ENCODE data around the gene COL9A3. TPM values are rescaled to one million over a fixed set of nuclear protein-coding genes. Genes with fewer than 3 reads are reported as not detected.

The COL9A3 gene
- polyA plus RNA-seq, 1 donor from 2014 or later = 3.1 TPM

GRCh38 chr20:62884556-62884955, 67.7 kb downstream of the COL9A3 start:
- Histone ChIP-seq H3K79me2 (replicated peaks; ENCODE audit: insufficient read depth, low read length) (no peaks in the 10 kb centered on the region), H3K27ac (ENCODE audit: low read length) (no peak overlapping the region), H3K36me3 (ENCODE audit: insufficient read depth, low read length) (no peaks in the 10 kb centered on the region), H3K9ac (ENCODE audit: low read length) (no peak overlapping the region), H3K27me3 (ENCODE audit: insufficient read depth, low read depth, low read length) (no peaks in the 10 kb centered on the region), H4K20me1 (ENCODE audit: insufficient read depth) (no peaks in the 10 kb centered on the region), H3K9me3 (ENCODE audit: low read length) (no peaks in the 10 kb centered on the region), H3K4me3 (ENCODE audit: low read length) (no peak overlapping the region), H3F3A (ENCODE audit: insufficient read depth, low read length, poor library complexity, severe bottlenecking) (no peaks in the 10 kb centered on the region), H3K9me2 (ENCODE audit: insufficient read depth, low read length) (no peaks in the 10 kb centered on the region), H3K4me2 (ENCODE audit: low read length) (no peak overlapping the region), H2AFZ (ENCODE audit: low read depth, low read length) (no peak overlapping the region)
- TF ChIP-seq EZH2 (IDR thresholded peaks at IDR 0.05; ENCODE audit: borderline replicate concordance, insufficient read depth, low read length, poor library complexity, severe bottlenecking) (no peak), RAD21 (conservative IDR thresholded peaks at IDR 0.05) (no peak), REST (IDR thresholded peaks at IDR 0.05; ENCODE audit: borderline replicate concordance) (no peak), TAF1 (IDR thresholded peaks at IDR 0.05; ENCODE audit: low read depth) (no peak), EP300 (conservative IDR thresholded peaks at IDR 0.05; ENCODE audit: poor library complexity, severe bottlenecking) (no peak), MXI1 (conservative IDR thresholded peaks at IDR 0.05; ENCODE audit: poor library complexity, severe bottlenecking) (no peak), POLR2AphosphoS5 (IDR thresholded peaks at IDR 0.05) (no peak)

GRCh38 chr20:62885046-62885895, 68.4 kb downstream of the COL9A3 start:
- no peak for TF ChIP-seq CTCF (IDR thresholded peaks at IDR 0.05; ENCODE audit: poor library complexity, severe bottlenecking)
- Histone ChIP-seq H3F3A (ENCODE audit: insufficient read depth, low read length, poor library complexity, severe bottlenecking) (no peaks in the 10 kb centered on the region), H3K9ac (ENCODE audit: low read length) (no peak overlapping the region), H3K9me2 (ENCODE audit: insufficient read depth, low read length) (no peaks in the 10 kb centered on the region), H3K27ac (ENCODE audit: low read length) (no peak overlapping the region), H3K79me2 (replicated peaks; ENCODE audit: insufficient read depth, low read length) (no peaks in the 10 kb centered on the region), H4K20me1 (ENCODE audit: insufficient read depth) (no peaks in the 10 kb centered on the region), H3K4me3 (ENCODE audit: low read length) (no peak overlapping the region), H3K27me3 (ENCODE audit: insufficient read depth, low read depth, low read length) (no peaks in the 10 kb centered on the region), H3K36me3 (ENCODE audit: insufficient read depth, low read length) (no peaks in the 10 kb centered on the region), H3K9me3 (ENCODE audit: low read length) (no peaks in the 10 kb centered on the region), H3K4me2 (ENCODE audit: low read length) (no peak overlapping the region), H2AFZ (ENCODE audit: low read depth, low read length) (no peak overlapping the region)

Measured in neural cell (in vitro differentiated cells).